Activated T-cell treated with anti-CD3 and anti-CD28 coated beads, Interleukin-2, amount 50 U/mL, for 72 hours (primary cell): Measurements from ENCODE around the gene HLCS. TPM values are rescaled to one million over a fixed set of nuclear protein-coding genes. Genes with fewer than 3 reads are reported as not detected.

Source experiments
- ATAC-seq, 2 donors: fragments of 150-1000 bp; cut with Tn5 transposase; replicated peaks in 1 of 2; 2 replicates each; pipeline ENCODE4 v1.10.0; 2021; ENCODE audit warnings: moderate library complexity in 2 of 2, mild to moderate bottlenecking in 1 of 2
- DNase-seq, 2 donors: peaks; one replicate each; pipeline ENCODE4 v3.0.0; 2021 to 2022; ENCODE audit warnings: mixed read lengths in 1 of 2
- H3K27ac Mint-ChIP-seq: one replicate; pipeline ENCODE4 v1.8.0; 2022; ENCODE audit warnings: mild to moderate bottlenecking, moderate library complexity, mixed read lengths
- H3K27me3 Mint-ChIP-seq: one replicate; pipeline ENCODE4 v1.8.0; 2022; ENCODE audit warnings: low read depth, mixed read lengths
- H3K36me3 Mint-ChIP-seq, 2 donors: one replicate each; pipeline ENCODE4 v1.8.0; 2022; ENCODE audit warnings: mixed read lengths in 2 of 2, mild to moderate bottlenecking in 1 of 2; ENCODE audit not compliant: insufficient read depth in 2 of 2
- H3K4me1 Mint-ChIP-seq: one replicate; pipeline ENCODE4 v1.8.0; 2022; ENCODE audit warnings: low read depth, mixed read lengths
- H3K4me3 Mint-ChIP-seq, 2 donors: one replicate each; pipeline ENCODE4 v1.8.0; 2022; ENCODE audit warnings: mild to moderate bottlenecking in 2 of 2, mixed read lengths in 2 of 2, moderate library complexity in 2 of 2
- H3K9me3 Mint-ChIP-seq, 2 donors: one replicate each; pipeline ENCODE4 v1.8.0; 2022; ENCODE audit warnings: mixed read lengths in 2 of 2
- total RNA-seq, 2 donors: library from RNA; stranded (reverse); gene quantifications; one replicate each; pipeline ENCODE4 v1.2.3, GENCODE V29; 2022

Gene HLCS
- total RNA-seq, 2 donors from 2014 or later, result 30.6 to 33.7 TPM

- H3K36me3 Mint-ChIP-seq, result peaks cover 2% of the 10 kb centered on the region in 2 donors
- H3K9me3 Mint-ChIP-seq, result no peaks in the 10 kb centered on the region
- ATAC-seq (no peak), DNase-seq (no peak)
- no peak overlapping the region for H3K27ac Mint-ChIP-seq
- H3K4me1 Mint-ChIP-seq, result no peaks in the 10 kb centered on the region
- H3K4me3 Mint-ChIP-seq, result no peak overlapping the region
- no peaks in the 10 kb centered on the region for H3K27me3 Mint-ChIP-seq
Observed at GRCh38 chr21:36763305-36763704, 203.2 kb downstream of the HLCS start.

- Mint-ChIP-seq H3K9me3 (no peaks in the 10 kb centered on the region), H3K36me3 (peaks cover 2% of the 10 kb centered on the region in 2 donors), H3K4me1 (no peaks in the 10 kb centered on the region), H3K4me3 (no peak overlapping the region), H3K27ac (no peak overlapping the region), H3K27me3 (no peaks in the 10 kb centered on the region)
- DNase-seq (no peak), ATAC-seq (no peak)
Observed at GRCh38 chr21:36762642-36763041, 203.8 kb downstream of the HLCS start.

GRCh38 chr21:36761685-36762084 lies 204.8 kb downstream of the HLCS start:
- Mint-ChIP-seq H3K4me1 (no peaks in the 10 kb centered on the region), H3K27ac (no peak overlapping the region), H3K27me3 (no peaks in the 10 kb centered on the region), H3K36me3 (peaks cover 0 to 2% of the 10 kb centered on the region in 2 donors), H3K4me3 (no peak overlapping the region), H3K9me3 (no peaks in the 10 kb centered on the region)
- DNase-seq (no peak), ATAC-seq (no peak)

- DNase-seq (no peak), ATAC-seq (no peak)
- H3K36me3 Mint-ChIP-seq, result peaks cover 0 to 2% of the 10 kb centered on the region in 2 donors
- no peak overlapping the region for H3K4me3 Mint-ChIP-seq
- H3K4me1 Mint-ChIP-seq, result no peaks in the 10 kb centered on the region
- H3K27ac Mint-ChIP-seq, result no peak overlapping the region
- H3K9me3 Mint-ChIP-seq, result no peaks in the 10 kb centered on the region
- no peaks in the 10 kb centered on the region for H3K27me3 Mint-ChIP-seq
Observed at GRCh38 chr21:36759348-36760083, 207.0 kb downstream of the HLCS start.

GRCh38 chr21:36757196-36757595 lies 209.3 kb downstream of the HLCS start:
- no peak for DNase-seq
- peaks cover 0 to 2% of the 10 kb centered on the region in 2 donors for H3K36me3 Mint-ChIP-seq
- H3K27me3 Mint-ChIP-seq, result no peaks in the 10 kb centered on the region

GRCh38 chr21:36756527-36756926 lies 209.9 kb downstream of the HLCS start:
- no peaks in the 10 kb centered on the region for H3K9me3 Mint-ChIP-seq
- no peaks in the 10 kb centered on the region for H3K4me1 Mint-ChIP-seq
- peaks cover 0 to 2% of the 10 kb centered on the region in 2 donors for H3K36me3 Mint-ChIP-seq
- DNase-seq (no peak), ATAC-seq (no peak)
- no peak overlapping the region for H3K4me3 Mint-ChIP-seq
- H3K27me3 Mint-ChIP-seq, result no peaks in the 10 kb centered on the region
- no peak overlapping the region for H3K27ac Mint-ChIP-seq

More at GRCh38 chr21:36757196-36757595, 209.3 kb downstream of the HLCS start:
- ATAC-seq, result no peak
- H3K4me3 Mint-ChIP-seq, result no peak overlapping the region
- no peak overlapping the region for H3K27ac Mint-ChIP-seq
- no peaks in the 10 kb centered on the region for H3K9me3 Mint-ChIP-seq
- H3K4me1 Mint-ChIP-seq, result no peaks in the 10 kb centered on the region

- no peak overlapping the region for H3K4me3 Mint-ChIP-seq
- H3K36me3 Mint-ChIP-seq, result no peaks in the 10 kb centered on the region
- H3K27me3 Mint-ChIP-seq, result peaks cover 1% of the 10 kb centered on the region
- no peaks in the 10 kb centered on the region for H3K9me3 Mint-ChIP-seq
- DNase-seq, result no peak
- no peak for ATAC-seq
- no peaks in the 10 kb centered on the region for H3K4me1 Mint-ChIP-seq
- no peak overlapping the region for H3K27ac Mint-ChIP-seq
Observed at GRCh38 chr21:36754241-36754898, 212.1 kb downstream of the HLCS start.

- Mint-ChIP-seq H3K9me3 (no peaks in the 10 kb centered on the region), H3K4me1 (no peaks in the 10 kb centered on the region), H3K27me3 (peaks cover 9% of the 10 kb centered on the region), H3K4me3 (no peak overlapping the region), H3K27ac (no peak overlapping the region), H3K36me3 (no peaks in the 10 kb centered on the region)
- no peak for DNase-seq
- ATAC-seq, result no peak
Observed at GRCh38 chr21:36753556-36753955, 212.9 kb downstream of the HLCS start.

GRCh38 chr21:36751383-36751782 lies 215.1 kb downstream of the HLCS start:
- no peaks in the 10 kb centered on the region for H3K36me3 Mint-ChIP-seq

GRCh38 chr21:36750576-36750959 lies 215.9 kb downstream of the HLCS start:
- Mint-ChIP-seq H3K36me3 (no peaks in the 10 kb centered on the region), H3K4me1 (peaks cover 9% of the 10 kb centered on the region), H3K27ac (no peak overlapping the region), H3K9me3 (no peaks in the 10 kb centered on the region), H3K4me3 (no peak overlapping the region), H3K27me3 (peaks cover 31% of the 10 kb centered on the region)
- no peak for ATAC-seq
- no peak for DNase-seq

More at GRCh38 chr21:36751383-36751782, 215.1 kb downstream of the HLCS start:
- Mint-ChIP-seq H3K27me3 (peaks cover 23% of the 10 kb centered on the region), H3K27ac (no peak overlapping the region), H3K4me1 (peaks cover 9% of the 10 kb centered on the region), H3K4me3 (no peak overlapping the region), H3K9me3 (no peaks in the 10 kb centered on the region)
- no peak for ATAC-seq
- DNase-seq, result no peak

GRCh38 chr21:36749935-36750575 lies 216.4 kb downstream of the HLCS start:
- DNase-seq (no peak), ATAC-seq (no peak)
- H3K4me3 Mint-ChIP-seq, result no peak overlapping the region
- H3K4me1 Mint-ChIP-seq, result peaks cover 9% of the 10 kb centered on the region
- H3K27me3 Mint-ChIP-seq, result peaks cover 36% of the 10 kb centered on the region
- no peaks in the 10 kb centered on the region for H3K9me3 Mint-ChIP-seq
- H3K36me3 Mint-ChIP-seq, result no peaks in the 10 kb centered on the region
- H3K27ac Mint-ChIP-seq, result no peak overlapping the region

- no peak overlapping the region for H3K27ac Mint-ChIP-seq
- no peaks in the 10 kb centered on the region for H3K9me3 Mint-ChIP-seq
- DNase-seq (peak; percentile 61 to 83), ATAC-seq (peak; percentile 88 to 91)
- no peaks in the 10 kb centered on the region for H3K36me3 Mint-ChIP-seq
- H3K4me3 Mint-ChIP-seq, result peak overlapping the region; percentile 76 to 82
- peaks cover 49% of the 10 kb centered on the region for H3K27me3 Mint-ChIP-seq
- H3K4me1 Mint-ChIP-seq, result peaks cover 9% of the 10 kb centered on the region
Observed at GRCh38 chr21:36747815-36748383, 218.6 kb downstream of the HLCS start.
